ENCODE results near the gene MICOS13.

GRCh38 chr19:5694956-5695648, 14.8 kb upstream of the MICOS13 start:
- TF ChIP-seq, protein P1, sequence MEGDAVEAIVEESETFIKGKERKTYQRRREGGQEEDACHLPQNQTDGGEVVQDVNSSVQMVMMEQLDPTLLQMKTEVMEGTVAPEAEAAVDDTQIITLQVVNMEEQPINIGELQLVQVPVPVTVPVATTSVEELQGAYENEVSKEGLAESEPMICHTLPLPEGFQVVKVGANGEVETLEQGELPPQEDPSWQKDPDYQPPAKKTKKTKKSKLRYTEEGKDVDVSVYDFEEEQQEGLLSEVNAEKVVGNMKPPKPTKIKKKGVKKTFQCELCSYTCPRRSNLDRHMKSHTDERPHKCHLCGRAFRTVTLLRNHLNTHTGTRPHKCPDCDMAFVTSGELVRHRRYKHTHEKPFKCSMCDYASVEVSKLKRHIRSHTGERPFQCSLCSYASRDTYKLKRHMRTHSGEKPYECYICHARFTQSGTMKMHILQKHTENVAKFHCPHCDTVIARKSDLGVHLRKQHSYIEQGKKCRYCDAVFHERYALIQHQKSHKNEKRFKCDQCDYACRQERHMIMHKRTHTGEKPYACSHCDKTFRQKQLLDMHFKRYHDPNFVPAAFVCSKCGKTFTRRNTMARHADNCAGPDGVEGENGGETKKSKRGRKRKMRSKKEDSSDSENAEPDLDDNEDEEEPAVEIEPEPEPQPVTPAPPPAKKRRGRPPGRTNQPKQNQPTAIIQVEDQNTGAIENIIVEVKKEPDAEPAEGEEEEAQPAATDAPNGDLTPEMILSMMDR (IDR thresholded peaks at IDR 0.05), result no peak
- TF ChIP-seq POLR2A (IDR thresholded peaks at IDR 0.05), result no peak
